ENCODE results near the gene CAMSAP1. TPM values are rescaled to one million over a fixed set of nuclear protein-coding genes. Genes with fewer than 3 reads are reported as not detected.

CAMSAP1 gene
- total and polyA plus RNA-seq, 9 of the 15 experiments (the other 6 are each of a cell fraction or from before 2014, with no cell fraction given), result 1.5 to 28.8 (median 14.3) TPM

- no peak for TF ChIP-seq LCOR (CRISPR knock-in tag; IDR thresholded peaks at IDR 0.05)
- TF ChIP-seq SETDB1 (IDR thresholded peaks at IDR 0.05; ENCODE audit: low read length), result no peak
- TF ChIP-seq ZBTB5 (IDR thresholded peaks at IDR 0.05), result no peak
- no peak for TF ChIP-seq JUN (IDR thresholded peaks at IDR 0.05; ENCODE audit: borderline replicate concordance, low read depth, low read length)
- TF ChIP-seq JUN (CRISPR knock-in tag; IDR thresholded peaks at IDR 0.05; ENCODE audit: borderline replicate concordance), result no peak
- TF ChIP-seq SP2 (IDR thresholded peaks at IDR 0.05; ENCODE audit: extremely low read depth, low read depth, low read length, poor library complexity, severe bottlenecking), result no peak
- no peak for TF ChIP-seq ATF2 (CRISPR knock-in tag; IDR thresholded peaks at IDR 0.05)
- no peak for TF ChIP-seq TFE3 (CRISPR knock-in tag; IDR thresholded peaks at IDR 0.05)
- no peak for TF ChIP-seq MAX (CRISPR knock-in tag; IDR thresholded peaks at IDR 0.05)
Observed at GRCh38 chr9:135770771-135771170, 136.6 kb downstream of the CAMSAP1 start (continued).
